Measurements from ENCODE around the gene PRRT1.
A peak's percentile ranks its signal among the peaks of the same experiment; 100 is the strongest.

PRRT1 gene

DNA sequence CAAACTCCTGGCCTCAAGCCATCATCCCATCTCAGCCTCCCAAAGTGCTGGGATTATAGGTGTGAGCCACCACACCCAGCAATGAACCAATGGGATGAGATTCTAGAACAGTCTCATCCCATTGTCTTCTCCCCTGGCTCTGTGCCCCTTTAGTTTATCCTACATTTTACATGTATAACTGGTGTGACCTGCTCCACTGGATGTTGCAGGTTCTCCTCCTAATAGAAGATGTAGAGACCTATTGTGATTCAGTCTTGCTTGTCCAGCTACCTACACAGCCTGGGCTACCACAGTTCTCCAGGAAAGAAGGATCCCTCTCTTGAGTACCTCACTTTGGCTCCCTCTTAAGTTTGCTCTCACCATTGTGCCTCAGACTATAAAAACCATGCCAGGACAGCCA is 19.6 kb downstream of the PRRT1 start:
- Histone ChIP-seq H2BK12ac (ENCODE audit: low read length) (no peak overlapping the region), H3K14ac (ENCODE audit: low read length) (no peak overlapping the region), H2AK5ac (ENCODE audit: low read length) (no peak overlapping the region)

DNA sequence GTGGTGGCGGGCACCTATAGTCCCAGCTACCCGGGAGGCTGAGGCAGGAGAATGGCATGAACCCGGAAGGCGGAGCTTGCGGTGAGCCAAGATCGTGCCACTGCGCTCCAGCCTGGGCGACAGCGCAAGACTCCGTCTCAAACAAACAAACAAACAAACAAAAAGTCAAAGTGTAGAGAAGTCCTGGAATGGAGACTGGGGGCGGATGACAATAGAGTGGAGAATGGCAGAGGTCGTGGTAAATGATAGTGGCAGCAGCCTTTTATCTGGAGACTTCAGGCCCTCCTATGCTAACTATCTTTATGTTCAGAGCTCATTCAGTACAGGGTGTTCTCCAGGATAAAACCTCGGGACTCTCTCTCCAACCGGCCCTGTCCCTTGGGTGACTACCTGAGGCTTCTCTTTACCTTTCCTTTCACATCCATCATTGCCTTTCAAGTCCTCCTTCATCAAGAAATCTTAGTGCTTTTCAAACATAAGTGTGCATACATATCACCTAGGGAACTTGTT is 20.2 kb downstream of the PRRT1 start:
- Histone ChIP-seq H3K9me3 (ENCODE audit: insufficient read depth, low read depth, low read length) (no peaks in the 10 kb centered on the region), H3K4me1 (ENCODE audit: control insufficient read depth in 1 of 2, insufficient read depth in 2 of 2, low read length in 2 of 2) (peaks cover 18% of the 10 kb centered on the region in 2 experiments), H3K79me1 (ENCODE audit: low read length) (peaks cover 13% of the 10 kb centered on the region), H3K18ac (ENCODE audit: low read length) (no peak overlapping the region), H3K79me2 (ENCODE audit: control insufficient read depth, insufficient read depth, low read length, poor library complexity) (peaks cover 10% of the 10 kb centered on the region), H4K8ac (ENCODE audit: low read depth, low read length) (no peak overlapping the region), H4K91ac (ENCODE audit: low read depth, low read length) (no peak overlapping the region), H3K27ac (ENCODE audit: low read depth, low read length) (no peak overlapping the region), H3K4me3 (ENCODE audit: low read depth, low read length) (no peak overlapping the region), H3K36me3 (ENCODE audit: control insufficient read depth in 1 of 2, insufficient read depth in 2 of 2, low read length in 2 of 2) (peaks cover 0 to 2% of the 10 kb centered on the region in 2 experiments), H2BK5ac (ENCODE audit: low read depth, low read length, poor library complexity) (no peak overlapping the region), H2BK120ac (ENCODE audit: insufficient read depth, low read length, poor library complexity) (no peak overlapping the region), H3K4ac (ENCODE audit: low read depth, low read length) (no peak overlapping the region), H3K14ac (ENCODE audit: low read length) (no peak overlapping the region), H2BK12ac (ENCODE audit: low read length) (no peak overlapping the region), H3K9ac (ENCODE audit: low read length) (no peak overlapping the region), H2AK5ac (ENCODE audit: low read length) (no peak overlapping the region), H2AFZ (ENCODE audit: insufficient read depth, low read length, poor library complexity) (no peak overlapping the region), H3K4me2 (ENCODE audit: low read length) (no peak overlapping the region), H4K12ac (ENCODE audit: low read depth, low read length) (no peak overlapping the region), H3K23ac (ENCODE audit: low read length) (no peak overlapping the region), H3K27me3 (ENCODE audit: insufficient read depth, low read length) (no peaks in the 10 kb centered on the region)
- no CpG with 5 or more reads among the region's 14 CpGs for WGBS (ENCODE audit: extremely low coverage, insufficient coverage, insufficient read length)
- peak in 1 of 2 donors; percentile 32 for DNase-seq

More for the DNA sequence above, 19.6 kb downstream of the PRRT1 start:
- Histone ChIP-seq H4K12ac (ENCODE audit: low read depth, low read length) (no peak overlapping the region), H3K36me3 (ENCODE audit: control insufficient read depth in 1 of 2, insufficient read depth in 2 of 2, low read length in 2 of 2) (no peaks in the 10 kb centered on the region), H3K27ac (ENCODE audit: low read depth, low read length) (no peak overlapping the region), H3K4me2 (ENCODE audit: low read length) (no peak overlapping the region), H3K4ac (ENCODE audit: low read depth, low read length) (no peak overlapping the region), H3K79me2 (ENCODE audit: control insufficient read depth, insufficient read depth, low read length, poor library complexity) (peaks cover 10% of the 10 kb centered on the region), H3K23ac (ENCODE audit: low read length) (no peak overlapping the region), H2BK120ac (ENCODE audit: insufficient read depth, low read length, poor library complexity) (no peak overlapping the region), H3K4me1 (ENCODE audit: control insufficient read depth in 1 of 2, insufficient read depth in 2 of 2, low read length in 2 of 2) (peaks cover 15 to 16% of the 10 kb centered on the region in 2 experiments), H3K9ac (ENCODE audit: low read length) (no peak overlapping the region), H3K9me3 (ENCODE audit: insufficient read depth, low read depth, low read length) (no peaks in the 10 kb centered on the region), H2BK5ac (ENCODE audit: low read depth, low read length, poor library complexity) (no peak overlapping the region), H3K27me3 (ENCODE audit: insufficient read depth, low read length) (no peaks in the 10 kb centered on the region), H4K91ac (ENCODE audit: low read depth, low read length) (no peak overlapping the region), H2AFZ (ENCODE audit: insufficient read depth, low read length, poor library complexity) (no peak overlapping the region), H3K4me3 (ENCODE audit: low read depth, low read length) (no peak overlapping the region), H3K79me1 (ENCODE audit: low read length) (peaks cover 13% of the 10 kb centered on the region), H4K8ac (ENCODE audit: low read depth, low read length) (no peak overlapping the region), H3K18ac (ENCODE audit: low read length) (no peak overlapping the region)
- peak in 1 of 2 donors; percentile 47 for DNase-seq

DNA sequence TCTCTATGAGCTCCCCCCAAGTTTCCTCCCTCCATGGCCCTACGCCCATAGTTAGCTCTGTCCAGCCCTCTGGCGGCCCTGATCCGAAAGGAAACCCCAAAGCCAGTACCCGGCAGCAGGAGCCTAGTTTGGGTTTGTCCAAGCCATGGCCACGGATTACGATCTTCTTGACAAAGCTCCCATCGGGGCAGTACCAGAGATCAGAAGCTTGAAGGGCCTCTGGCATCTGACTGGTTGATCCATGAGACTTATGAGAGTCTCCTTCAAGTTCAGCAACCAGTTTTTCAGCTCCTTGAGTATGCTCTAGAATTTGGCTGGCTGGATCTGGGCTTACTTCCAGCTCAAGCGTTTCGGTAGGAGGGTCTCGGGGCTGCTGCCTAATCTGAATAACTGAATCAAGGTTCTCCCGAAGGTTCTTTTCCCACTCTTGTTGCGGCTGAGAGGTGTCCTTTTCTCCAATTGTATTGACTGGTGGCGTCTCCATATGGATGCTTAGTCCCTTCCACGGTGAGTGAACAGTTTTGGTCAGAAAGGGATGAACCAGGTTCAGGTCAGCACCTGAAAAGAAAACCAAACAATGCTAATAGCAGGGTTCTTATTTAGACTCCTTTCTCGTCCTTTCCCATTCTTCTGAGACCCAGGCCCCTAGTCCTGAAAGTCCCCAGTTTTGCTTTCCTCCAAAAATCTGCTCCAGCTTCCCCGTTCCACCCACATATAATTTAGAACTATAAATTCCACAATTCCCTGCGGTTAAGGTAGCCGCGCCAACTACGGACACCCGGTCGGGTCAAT is 22.2 kb downstream of the PRRT1 start:
- peak overlapping the region; percentile 96 for H2AK5ac ChIP-seq (ENCODE audit: low read length)
- H3K27me3 ChIP-seq (ENCODE audit: insufficient read depth, low read length) = no peaks in the 10 kb centered on the region
- peak overlapping the region; percentile 95 for H3K18ac ChIP-seq (ENCODE audit: low read length)
- no peak overlapping the region for H2BK12ac ChIP-seq (ENCODE audit: low read length)
- peak overlapping the region; percentile 92 for H3K9ac ChIP-seq (ENCODE audit: low read length)
- H3K4me1 ChIP-seq (ENCODE audit: control insufficient read depth in 1 of 2, insufficient read depth in 2 of 2, low read length in 2 of 2) = peaks cover 18% of the 10 kb centered on the region in 2 experiments
- DNase-seq = peak in 1 of 2 donors; percentile 5
- H3K23ac ChIP-seq (ENCODE audit: low read length) = no peak overlapping the region
- peaks cover 13% of the 10 kb centered on the region for H3K79me1 ChIP-seq (ENCODE audit: low read length)
- peak overlapping the region; percentile 80 for H4K12ac ChIP-seq (ENCODE audit: low read depth, low read length)
- no CpG with 5 or more reads among the region's 22 CpGs for WGBS (ENCODE audit: extremely low coverage, insufficient coverage, insufficient read length)
- peak overlapping the region; percentile 62 for H3K27ac ChIP-seq (ENCODE audit: low read depth, low read length)
- peak overlapping the region; percentile 78 for H3K14ac ChIP-seq (ENCODE audit: low read length)
- peaks cover 2 to 9% of the 10 kb centered on the region in 2 experiments for H3K36me3 ChIP-seq (ENCODE audit: control insufficient read depth in 1 of 2, insufficient read depth in 2 of 2, low read length in 2 of 2)
- peak overlapping the region; percentile 87 for H3K4ac ChIP-seq (ENCODE audit: low read depth, low read length)
- H3K9me3 ChIP-seq (ENCODE audit: insufficient read depth, low read depth, low read length) = no peaks in the 10 kb centered on the region
- H2AFZ ChIP-seq (ENCODE audit: insufficient read depth, low read length, poor library complexity) = peak overlapping the region; percentile 66
- H3K4me2 ChIP-seq (ENCODE audit: low read length) = peak overlapping the region; percentile 88
- H3K4me3 ChIP-seq (ENCODE audit: low read depth, low read length) = peak overlapping the region; percentile 83
- peak overlapping the region; percentile 95 for H4K8ac ChIP-seq (ENCODE audit: low read depth, low read length)
- H2BK120ac ChIP-seq (ENCODE audit: insufficient read depth, low read length, poor library complexity) = peak overlapping the region; percentile 23
- peak overlapping the region; percentile 72 for H2BK5ac ChIP-seq (ENCODE audit: low read depth, low read length, poor library complexity)
- H4K91ac ChIP-seq (ENCODE audit: low read depth, low read length) = peak overlapping the region; percentile 66
- H3K79me2 ChIP-seq (ENCODE audit: control insufficient read depth, insufficient read depth, low read length, poor library complexity) = peaks cover 10% of the 10 kb centered on the region

DNA sequence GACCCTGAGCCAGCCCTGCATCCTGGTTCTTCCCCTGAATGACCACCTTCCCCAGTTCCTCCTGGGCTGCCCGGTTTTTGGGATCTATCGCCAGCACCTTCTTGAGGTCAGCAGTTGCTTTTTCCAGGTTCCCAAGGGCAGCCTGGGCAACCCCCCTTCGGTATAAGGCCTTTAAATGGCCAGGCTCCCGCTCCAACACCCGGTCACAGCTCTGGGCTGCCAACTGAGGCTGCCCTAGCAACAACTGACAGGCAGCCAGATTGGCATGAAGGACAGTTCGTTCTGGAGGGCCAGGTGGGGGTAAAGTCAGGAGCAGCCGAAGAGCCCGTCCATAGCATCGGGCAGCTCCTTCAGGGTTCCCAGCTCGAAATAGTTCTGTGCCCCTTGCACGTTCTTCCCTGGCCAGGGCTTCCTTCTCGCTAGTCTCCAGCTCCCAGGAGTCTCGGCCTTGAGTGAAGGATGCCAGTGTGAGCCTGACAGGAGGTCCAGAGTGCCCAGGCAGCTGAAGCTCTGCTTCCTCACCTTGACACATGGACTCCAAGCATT is 22.9 kb downstream of the PRRT1 start:
- H3K9me3 ChIP-seq (ENCODE audit: insufficient read depth, low read depth, low read length) = no peaks in the 10 kb centered on the region
- H3K79me1 ChIP-seq (ENCODE audit: low read length) = peaks cover 13% of the 10 kb centered on the region
- no peak overlapping the region for H2BK12ac ChIP-seq (ENCODE audit: low read length)
- no peak overlapping the region for H3K14ac ChIP-seq (ENCODE audit: low read length)
- no peak overlapping the region for H2AFZ ChIP-seq (ENCODE audit: insufficient read depth, low read length, poor library complexity)
- WGBS (ENCODE audit: extremely low coverage, insufficient coverage, insufficient read length) = no CpG with 5 or more reads among the region's 13 CpGs
- H3K4ac ChIP-seq (ENCODE audit: low read depth, low read length) = peak overlapping the region; percentile 4
- H3K23ac ChIP-seq (ENCODE audit: low read length) = no peak overlapping the region
- H3K27me3 ChIP-seq (ENCODE audit: insufficient read depth, low read length) = no peaks in the 10 kb centered on the region
- peak overlapping the region; percentile 4 for H3K9ac ChIP-seq (ENCODE audit: low read length)
- no peak for DNase-seq
- peak overlapping the region; percentile 49 for H3K4me2 ChIP-seq (ENCODE audit: low read length)
- H2AK5ac ChIP-seq (ENCODE audit: low read length) = peak overlapping the region; percentile 11
- peaks cover 2 to 13% of the 10 kb centered on the region in 2 experiments for H3K36me3 ChIP-seq (ENCODE audit: control insufficient read depth in 1 of 2, insufficient read depth in 2 of 2, low read length in 2 of 2)
- H2BK120ac ChIP-seq (ENCODE audit: insufficient read depth, low read length, poor library complexity) = no peak overlapping the region
- H2BK5ac ChIP-seq (ENCODE audit: low read depth, low read length, poor library complexity) = no peak overlapping the region
- H3K4me1 ChIP-seq (ENCODE audit: control insufficient read depth in 1 of 2, insufficient read depth in 2 of 2, low read length in 2 of 2) = peaks cover 18% of the 10 kb centered on the region in 2 experiments
- H3K79me2 ChIP-seq (ENCODE audit: control insufficient read depth, insufficient read depth, low read length, poor library complexity) = peaks cover 10% of the 10 kb centered on the region
- peak overlapping the region; percentile 70 for H4K91ac ChIP-seq (ENCODE audit: low read depth, low read length)
- H3K27ac ChIP-seq (ENCODE audit: low read depth, low read length) = no peak overlapping the region
- peak overlapping the region; percentile 31 for H4K12ac ChIP-seq (ENCODE audit: low read depth, low read length)
- H3K18ac ChIP-seq (ENCODE audit: low read length) = no peak overlapping the region
- no peak overlapping the region for H3K4me3 ChIP-seq (ENCODE audit: low read depth, low read length)
- peak overlapping the region; percentile 87 for H4K8ac ChIP-seq (ENCODE audit: low read depth, low read length)

All from trophoblast cell (in vitro differentiated cells and primary cell).